ENCODE results near the gene OCA2.
"Not testable (repeated sequence)": the region's sequence is repeated elsewhere in the genome, so short reads cannot be mapped to it uniquely, and the experiment has no call there.

Gene OCA2

DNA sequence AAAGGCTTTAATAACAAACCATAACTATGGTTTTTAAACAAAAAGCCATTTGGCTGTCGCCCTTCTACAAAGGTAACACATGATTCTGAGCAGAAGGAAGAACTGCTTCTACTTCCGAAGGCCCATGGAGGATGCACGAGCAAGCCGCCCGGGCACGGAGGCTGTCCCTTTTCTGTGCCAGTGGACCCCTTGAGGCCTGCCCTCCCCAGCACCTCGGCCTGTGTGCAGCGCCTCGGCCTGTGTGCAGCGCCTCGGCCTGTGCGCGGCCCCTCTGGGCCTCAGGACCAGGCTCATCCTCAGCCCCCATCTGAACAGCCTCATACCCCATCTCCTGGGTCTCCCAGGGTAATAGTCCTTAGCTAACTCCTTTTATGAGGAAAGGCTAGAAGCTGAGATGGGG lies 329.5 kb downstream of the OCA2 start:
- Histone ChIP-seq H3K4me2 (ENCODE audit: low read depth, low read length, poor library complexity, severe bottlenecking) (no peak overlapping the region), H3K27me3 (ENCODE audit: insufficient read depth, low read length, poor library complexity, severe bottlenecking) (no peaks in the 10 kb centered on the region), H3K9me3 (ENCODE audit: insufficient read depth, low read depth, low read length) (peaks cover 9% of the 10 kb centered on the region; the same call in 1 of the 2 replicates), H4K20me1 (ENCODE audit: insufficient read depth, low read length, poor library complexity, severe bottlenecking) (no peaks in the 10 kb centered on the region), H3K9ac (ENCODE audit: low read depth, low read length, poor library complexity, severe bottlenecking) (no peak overlapping the region), H3K79me2 (ENCODE audit: insufficient read depth, low read length) (no peaks in the 10 kb centered on the region), H3K4me1 (ENCODE audit: insufficient read depth, low read length, poor library complexity, severe bottlenecking) (no peaks in the 10 kb centered on the region), H3K36me3 (ENCODE audit: insufficient read depth, low read length) (no peaks in the 10 kb centered on the region), H3F3A (ENCODE audit: low read depth) (no peaks in the 10 kb centered on the region), H2AFZ (ENCODE audit: low read length) (no peak overlapping the region), H3K9me2 (replicated peaks; ENCODE audit: low read depth, low read length) (no peaks in the 10 kb centered on the region; the same call in 1 of the 2 replicates), H3K4me3 (ENCODE audit: low read length, poor library complexity, severe bottlenecking) (no peak overlapping the region)
- TF ChIP-seq EZH2phosphoT487 (IDR thresholded peaks at IDR 0.05; ENCODE audit: borderline replicate concordance) = no peak
- TF ChIP-seq, protein P1, sequence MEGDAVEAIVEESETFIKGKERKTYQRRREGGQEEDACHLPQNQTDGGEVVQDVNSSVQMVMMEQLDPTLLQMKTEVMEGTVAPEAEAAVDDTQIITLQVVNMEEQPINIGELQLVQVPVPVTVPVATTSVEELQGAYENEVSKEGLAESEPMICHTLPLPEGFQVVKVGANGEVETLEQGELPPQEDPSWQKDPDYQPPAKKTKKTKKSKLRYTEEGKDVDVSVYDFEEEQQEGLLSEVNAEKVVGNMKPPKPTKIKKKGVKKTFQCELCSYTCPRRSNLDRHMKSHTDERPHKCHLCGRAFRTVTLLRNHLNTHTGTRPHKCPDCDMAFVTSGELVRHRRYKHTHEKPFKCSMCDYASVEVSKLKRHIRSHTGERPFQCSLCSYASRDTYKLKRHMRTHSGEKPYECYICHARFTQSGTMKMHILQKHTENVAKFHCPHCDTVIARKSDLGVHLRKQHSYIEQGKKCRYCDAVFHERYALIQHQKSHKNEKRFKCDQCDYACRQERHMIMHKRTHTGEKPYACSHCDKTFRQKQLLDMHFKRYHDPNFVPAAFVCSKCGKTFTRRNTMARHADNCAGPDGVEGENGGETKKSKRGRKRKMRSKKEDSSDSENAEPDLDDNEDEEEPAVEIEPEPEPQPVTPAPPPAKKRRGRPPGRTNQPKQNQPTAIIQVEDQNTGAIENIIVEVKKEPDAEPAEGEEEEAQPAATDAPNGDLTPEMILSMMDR (conservative IDR thresholded peaks at IDR 0.05; ENCODE audit: low read length) = no peak

GRCh38 chr15:27768732-27769475 lies 330.2 kb downstream of the OCA2 start:
- Histone ChIP-seq H3K4me1 (ENCODE audit: insufficient read depth, low read length, poor library complexity, severe bottlenecking) (no peaks in the 10 kb centered on the region), H3K4me3 (ENCODE audit: low read length, poor library complexity, severe bottlenecking) (no peak overlapping the region), H3K79me2 (ENCODE audit: insufficient read depth, low read length) (no peaks in the 10 kb centered on the region), H3K9me2 (replicated peaks; ENCODE audit: low read depth, low read length) (no peaks in the 10 kb centered on the region; the same call in 1 of the 2 replicates), H4K20me1 (ENCODE audit: insufficient read depth, low read length, poor library complexity, severe bottlenecking) (no peaks in the 10 kb centered on the region), H3K27me3 (ENCODE audit: insufficient read depth, low read length, poor library complexity, severe bottlenecking) (no peaks in the 10 kb centered on the region), H3K9ac (ENCODE audit: low read depth, low read length, poor library complexity, severe bottlenecking) (no peak overlapping the region), H3F3A (ENCODE audit: low read depth) (no peaks in the 10 kb centered on the region), H3K4me2 (ENCODE audit: low read depth, low read length, poor library complexity, severe bottlenecking) (no peak overlapping the region), H3K9me3 (ENCODE audit: insufficient read depth, low read depth, low read length) (peaks cover 9% of the 10 kb centered on the region; the same call in 1 of the 2 replicates), H3K36me3 (ENCODE audit: insufficient read depth, low read length) (no peaks in the 10 kb centered on the region), H2AFZ (ENCODE audit: low read length) (no peak overlapping the region)
- TF ChIP-seq, protein P1 (conservative IDR thresholded peaks at IDR 0.05; ENCODE audit: low read length) = no peak
- TF ChIP-seq EZH2phosphoT487 (IDR thresholded peaks at IDR 0.05; ENCODE audit: borderline replicate concordance) = no peak

- no peak overlapping the region for H3K4me3 ChIP-seq (ENCODE audit: low read length, poor library complexity, severe bottlenecking)
- TF ChIP-seq, protein P1 (conservative IDR thresholded peaks at IDR 0.05; ENCODE audit: low read length) = no peak
- no peak for TF ChIP-seq EZH2phosphoT487 (IDR thresholded peaks at IDR 0.05; ENCODE audit: borderline replicate concordance)
- H3K9ac ChIP-seq (ENCODE audit: low read depth, low read length, poor library complexity, severe bottlenecking) = no peak overlapping the region
- no peaks in the 10 kb centered on the region for H3K79me2 ChIP-seq (ENCODE audit: insufficient read depth, low read length)
- H3K4me2 ChIP-seq (ENCODE audit: low read depth, low read length, poor library complexity, severe bottlenecking) = no peak overlapping the region
- no peaks in the 10 kb centered on the region for H3K27me3 ChIP-seq (ENCODE audit: insufficient read depth, low read length, poor library complexity, severe bottlenecking)
- H3K4me1 ChIP-seq (ENCODE audit: insufficient read depth, low read length, poor library complexity, severe bottlenecking) = no peaks in the 10 kb centered on the region
- H3K36me3 ChIP-seq (ENCODE audit: insufficient read depth, low read length) = no peaks in the 10 kb centered on the region
- H3F3A ChIP-seq (ENCODE audit: low read depth) = no peaks in the 10 kb centered on the region
- H2AFZ ChIP-seq (ENCODE audit: low read length) = no peak overlapping the region
- no peaks in the 10 kb centered on the region for H4K20me1 ChIP-seq (ENCODE audit: insufficient read depth, low read length, poor library complexity, severe bottlenecking)
- no peaks in the 10 kb centered on the region; the same call in 1 of the 2 replicates for H3K9me2 ChIP-seq (replicated peaks; ENCODE audit: low read depth, low read length)
- peaks cover 9% of the 10 kb centered on the region; the same call in 1 of the 2 replicates for H3K9me3 ChIP-seq (ENCODE audit: insufficient read depth, low read depth, low read length)
Measured at GRCh38 chr15:27767918-27768640, 331.0 kb downstream of the OCA2 start.

DNA sequence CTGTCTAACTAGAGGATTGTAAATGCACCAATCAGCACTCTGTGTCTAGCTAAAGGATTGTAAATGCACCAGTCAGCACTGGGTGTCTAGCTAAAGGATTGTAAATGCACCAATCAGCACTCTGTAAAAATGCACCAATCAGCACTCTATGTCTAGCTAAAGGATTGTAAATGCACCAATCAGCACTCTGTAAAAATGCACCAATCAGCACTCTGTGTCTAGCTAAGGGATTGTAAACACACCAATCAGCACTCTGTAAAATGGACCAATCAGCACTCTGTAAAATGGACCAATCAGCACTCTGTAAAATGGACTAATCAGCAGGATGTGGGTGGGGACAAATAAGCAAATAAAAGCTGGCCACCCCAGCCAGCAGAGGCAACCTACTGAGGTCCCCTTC lies 331.7 kb downstream of the OCA2 start:
- not testable (repeated sequence) for H3K9me3 ChIP-seq (ENCODE audit: insufficient read depth, low read depth, low read length); H3K9ac ChIP-seq (ENCODE audit: low read depth, low read length, poor library complexity, severe bottlenecking); H4K20me1 ChIP-seq (ENCODE audit: insufficient read depth, low read length, poor library complexity, severe bottlenecking); H3K79me2 ChIP-seq (ENCODE audit: insufficient read depth, low read length); H3K4me1 ChIP-seq (ENCODE audit: insufficient read depth, low read length, poor library complexity, severe bottlenecking); H2AFZ ChIP-seq (ENCODE audit: low read length); H3K27me3 ChIP-seq (ENCODE audit: insufficient read depth, low read length, poor library complexity, severe bottlenecking); H3F3A ChIP-seq (ENCODE audit: low read depth); H3K36me3 ChIP-seq (ENCODE audit: insufficient read depth, low read length); H3K9me2 ChIP-seq (replicated peaks; ENCODE audit: low read depth, low read length); H3K4me3 ChIP-seq (ENCODE audit: low read length, poor library complexity, severe bottlenecking); H3K4me2 ChIP-seq (ENCODE audit: low read depth, low read length, poor library complexity, severe bottlenecking)

Data from Loucy (cell line).